Fibroblast of skin of scalp (primary cell): ENCODE data around the gene GNAT3.

Source experiments
- DNase-seq: peaks from one replicate; pipeline ENCODE4 v3.0.0-alpha.2; 2013

The GNAT3 gene

GRCh38 chr7:80499350-80499953 is 12.4 kb downstream of the GNAT3 start:
- DNase-seq: peak; percentile 80

- DNase-seq: no peak
These were observed 13.1 kb downstream of the GNAT3 start for GRCh38 chr7:80498481-80499349.

GRCh38 chr7:80496586-80496985 is 15.3 kb downstream of the GNAT3 start:
- DNase-seq: no peak

- no peak for DNase-seq
These were observed 18.6 kb downstream of the GNAT3 start for GRCh38 chr7:80493121-80493849.

GRCh38 chr7:80491462-80491861 is 20.4 kb downstream of the GNAT3 start:
- DNase-seq: no peak

GRCh38 chr7:80488851-80489370 is 23.0 kb downstream of the GNAT3 start:
- no peak for DNase-seq

GRCh38 chr7:80488406-80488805 is 23.5 kb downstream of the GNAT3 start:
- peak; percentile 37 for DNase-seq

GRCh38 chr7:80485721-80486120 is 26.1 kb downstream of the GNAT3 start:
- DNase-seq: no peak

- DNase-seq: no peak
These were observed 28.9 kb downstream of the GNAT3 start for GRCh38 chr7:80482950-80483349.

- peak; percentile 45 for DNase-seq
These were observed 30.5 kb downstream of the GNAT3 start for GRCh38 chr7:80481196-80481884.

- peak; percentile 29 for DNase-seq
These were observed 31.3 kb downstream of the GNAT3 start for GRCh38 chr7:80480566-80480965.

GRCh38 chr7:80478683-80479082 is 33.2 kb downstream of the GNAT3 start:
- DNase-seq: peak; percentile 22

GRCh38 chr7:80476035-80476434 is 35.8 kb downstream of the GNAT3 start:
- no peak for DNase-seq

- no peak for DNase-seq
These were observed 36.5 kb downstream of the GNAT3 start for GRCh38 chr7:80475383-80475782.

- no peak for DNase-seq
These were observed 38.1 kb downstream of the GNAT3 start for GRCh38 chr7:80473751-80474150.

- no peak for DNase-seq
These were observed 39.2 kb downstream of the GNAT3 start for GRCh38 chr7:80472491-80473200.

GRCh38 chr7:80468931-80469714 is 42.7 kb downstream of the GNAT3 start:
- no peak for DNase-seq

GRCh38 chr7:80467069-80467468 is 44.8 kb downstream of the GNAT3 start:
- DNase-seq: peak; percentile 13

GRCh38 chr7:80466636-80467035 is 45.2 kb downstream of the GNAT3 start:
- no peak for DNase-seq

GRCh38 chr7:80464211-80464610 is 47.7 kb downstream of the GNAT3 start:
- DNase-seq: no peak
